Panc1 (cell line): ENCODE data around the gene GATC. TPM values are rescaled to one million over a fixed set of nuclear protein-coding genes. Genes with fewer than 3 reads are reported as not detected.

ENCODE experiments used
- ATAC-seq: fragments of 200-7000 bp; cut with Tn5 transposase; 2 replicates; pipeline ENCODE4 v1.9.1; 2020; ENCODE audit warnings: mild to moderate bottlenecking, moderate library complexity
- BruUV-seq: library from RNA; stranded (reverse); fragments of 400-500 nt; replicated peaks from 2 replicates; lab custom pipeline; 2021; lab: Mats Ljungman, UMichigan
- CTCF ChIA-PET: fragments of 300-600 bp; sonication (Branson Sonifier 250); formaldehyde crosslinking; loops from one replicate; lab custom pipeline; 2022; ENCODE audit warnings: antibody characterized with exemption; lab: Charles Lee
- POLR2A ChIA-PET: fragments of 300-600 bp; sonication (Branson Sonifier 250); formaldehyde crosslinking; loops from one replicate; lab custom pipeline; 2022; ENCODE audit warnings: antibody characterized with exemption; lab: Charles Lee
- DNase-seq: peaks from one replicate; pipeline ENCODE4 v3.0.0-alpha.2; 2010; ENCODE audit warnings: low read depth, low spot score
- H3K27ac ChIP-seq: 2 replicates; pipeline ENCODE4 v1.5.1; 2011; ENCODE audit warnings: mild to moderate bottlenecking, low read length, inconsistent platforms
- H3K27me3 ChIP-seq: fragments of 200-500 bp; sonication (Bioruptor generic); 2 replicates; pipeline ENCODE4 v1.6.0; 2014; ENCODE audit warnings: low read length, inconsistent platforms; ENCODE audit not compliant: control insufficient read depth, insufficient read depth
- H3K36me3 ChIP-seq: fragments of 200-500 bp; sonication (Bioruptor generic); 2 replicates; pipeline ENCODE4 v1.5.1; 2014; ENCODE audit warnings: inconsistent platforms, mild to moderate bottlenecking, low read length, moderate library complexity; ENCODE audit not compliant: control insufficient read depth, insufficient read depth
- H3K4me1 ChIP-seq: 2 replicates; pipeline ENCODE4 v1.5.1; 2011; ENCODE audit warnings: inconsistent platforms, mild to moderate bottlenecking, low read length, moderate library complexity; ENCODE audit not compliant: control insufficient read depth, insufficient read depth
- H3K4me3 ChIP-seq, 2 experiments: 2 replicates each; pipeline ENCODE4 v1.5.1; 2011 to 2012; ENCODE audit warnings: low read depth in 2 of 2, low read length in 2 of 2, mild to moderate bottlenecking in 2 of 2, inconsistent platforms in 1 of 2, moderate library complexity in 1 of 2
- H3K9me3 ChIP-seq: fragments of 200-500 bp; sonication (Bioruptor generic); 2 replicates; pipeline ENCODE4 v1.5.1; 2014; ENCODE audit warnings: low read depth, mild to moderate bottlenecking, inconsistent platforms, low read length, moderate library complexity; ENCODE audit not compliant: control insufficient read depth, insufficient read depth
- POLR2AphosphoS5 ChIP-seq: IDR thresholded peaks from 2 replicates; pipeline ENCODE4 v1.6.1; 2012; ENCODE audit warnings: mild to moderate bottlenecking, low read depth, low read length, moderate library complexity
- SIN3A ChIP-seq: IDR thresholded peaks from 2 replicates; pipeline ENCODE4 v1.6.1; 2012; ENCODE audit warnings: low read depth, mild to moderate bottlenecking, low read length, moderate library complexity, borderline replicate concordance; ENCODE audit not compliant: insufficient read depth
- TCF7L2 ChIP-seq: IDR thresholded peaks from 2 replicates; pipeline ENCODE4 v1.6.1; 2011; ENCODE audit warnings: mild to moderate bottlenecking, low read depth, low read length, inconsistent platforms
- in situ Hi-C: cut with HindIII; loops from 2 replicates; pipeline ENCODE4 v1.10.0; 2016; ENCODE audit warnings: low sequenced_read_pairs, low pct_unique_long_range_greater_than_20kb
- intact Hi-C: fragments of 100-400 bp; cut with micrococcal nuclease; formaldehyde crosslinking; loops from one replicate; pipeline ENCODE4 v1.10.0; 2022; ENCODE audit not compliant: unreplicated experiment
- total RNA-seq: library from RNA; stranded (reverse); gene quantifications from one replicate; pipeline ENCODE4 v1.2.1, GENCODE V29; 2021; ENCODE audit not compliant: unreplicated experiment
- TF ChIP-seq, protein P1 (sequence below): fragments of 450-650 bp; IDR thresholded peaks from 2 replicates; pipeline ENCODE4 v1.5.1; 2017; ENCODE audit warnings: mild to moderate bottlenecking
- TF ChIP-seq, protein P2 (sequence below), 2 experiments: IDR thresholded peaks; 2 replicates each; pipeline ENCODE4 v1.6.1; 2011 to 2012; ENCODE audit warnings: low read depth in 2 of 2, control low read depth in 1 of 2, low read length in 1 of 2, mild to moderate bottlenecking in 1 of 2, moderate library complexity in 1 of 2; ENCODE audit not compliant: insufficient read depth in 1 of 2

The GATC gene
- total RNA-seq, 1 experiment from 2014 or later = 34.7 TPM

DNA sequence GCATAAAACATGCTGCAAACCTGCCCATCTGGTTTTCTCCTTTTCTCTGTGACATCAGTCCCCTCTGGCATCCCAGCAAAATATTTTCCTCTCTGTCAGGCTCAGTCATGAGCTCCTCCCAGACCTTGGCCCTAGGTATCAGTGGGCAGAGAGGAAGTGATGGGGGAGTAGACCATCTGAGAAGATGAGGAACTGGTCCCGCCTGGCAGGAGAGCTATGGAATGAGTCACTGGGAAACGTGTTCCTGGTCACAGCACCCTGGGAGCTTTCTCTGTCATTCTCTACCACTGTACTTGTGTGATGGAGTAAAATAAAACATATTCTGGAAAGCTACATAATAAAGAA, 28.3 kb downstream of the GATC start:
- POLR2A ChIA-PET = interaction anchor here (0.7 to 1.0 kb wide), 3 partner anchors 9 to 99 kb away, joined by 3 read pairs; no protein-coding TSS in a partner anchor
- peaks cover 20% of the 10 kb centered on the region for H3K4me1 ChIP-seq
- TF ChIP-seq POLR2AphosphoS5 (no peak), SIN3A (no peak), TCF7L2 (no peak)
- TF ChIP-seq, protein P1, sequence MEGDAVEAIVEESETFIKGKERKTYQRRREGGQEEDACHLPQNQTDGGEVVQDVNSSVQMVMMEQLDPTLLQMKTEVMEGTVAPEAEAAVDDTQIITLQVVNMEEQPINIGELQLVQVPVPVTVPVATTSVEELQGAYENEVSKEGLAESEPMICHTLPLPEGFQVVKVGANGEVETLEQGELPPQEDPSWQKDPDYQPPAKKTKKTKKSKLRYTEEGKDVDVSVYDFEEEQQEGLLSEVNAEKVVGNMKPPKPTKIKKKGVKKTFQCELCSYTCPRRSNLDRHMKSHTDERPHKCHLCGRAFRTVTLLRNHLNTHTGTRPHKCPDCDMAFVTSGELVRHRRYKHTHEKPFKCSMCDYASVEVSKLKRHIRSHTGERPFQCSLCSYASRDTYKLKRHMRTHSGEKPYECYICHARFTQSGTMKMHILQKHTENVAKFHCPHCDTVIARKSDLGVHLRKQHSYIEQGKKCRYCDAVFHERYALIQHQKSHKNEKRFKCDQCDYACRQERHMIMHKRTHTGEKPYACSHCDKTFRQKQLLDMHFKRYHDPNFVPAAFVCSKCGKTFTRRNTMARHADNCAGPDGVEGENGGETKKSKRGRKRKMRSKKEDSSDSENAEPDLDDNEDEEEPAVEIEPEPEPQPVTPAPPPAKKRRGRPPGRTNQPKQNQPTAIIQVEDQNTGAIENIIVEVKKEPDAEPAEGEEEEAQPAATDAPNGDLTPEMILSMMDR = no peak
- TF ChIP-seq, protein P2, sequence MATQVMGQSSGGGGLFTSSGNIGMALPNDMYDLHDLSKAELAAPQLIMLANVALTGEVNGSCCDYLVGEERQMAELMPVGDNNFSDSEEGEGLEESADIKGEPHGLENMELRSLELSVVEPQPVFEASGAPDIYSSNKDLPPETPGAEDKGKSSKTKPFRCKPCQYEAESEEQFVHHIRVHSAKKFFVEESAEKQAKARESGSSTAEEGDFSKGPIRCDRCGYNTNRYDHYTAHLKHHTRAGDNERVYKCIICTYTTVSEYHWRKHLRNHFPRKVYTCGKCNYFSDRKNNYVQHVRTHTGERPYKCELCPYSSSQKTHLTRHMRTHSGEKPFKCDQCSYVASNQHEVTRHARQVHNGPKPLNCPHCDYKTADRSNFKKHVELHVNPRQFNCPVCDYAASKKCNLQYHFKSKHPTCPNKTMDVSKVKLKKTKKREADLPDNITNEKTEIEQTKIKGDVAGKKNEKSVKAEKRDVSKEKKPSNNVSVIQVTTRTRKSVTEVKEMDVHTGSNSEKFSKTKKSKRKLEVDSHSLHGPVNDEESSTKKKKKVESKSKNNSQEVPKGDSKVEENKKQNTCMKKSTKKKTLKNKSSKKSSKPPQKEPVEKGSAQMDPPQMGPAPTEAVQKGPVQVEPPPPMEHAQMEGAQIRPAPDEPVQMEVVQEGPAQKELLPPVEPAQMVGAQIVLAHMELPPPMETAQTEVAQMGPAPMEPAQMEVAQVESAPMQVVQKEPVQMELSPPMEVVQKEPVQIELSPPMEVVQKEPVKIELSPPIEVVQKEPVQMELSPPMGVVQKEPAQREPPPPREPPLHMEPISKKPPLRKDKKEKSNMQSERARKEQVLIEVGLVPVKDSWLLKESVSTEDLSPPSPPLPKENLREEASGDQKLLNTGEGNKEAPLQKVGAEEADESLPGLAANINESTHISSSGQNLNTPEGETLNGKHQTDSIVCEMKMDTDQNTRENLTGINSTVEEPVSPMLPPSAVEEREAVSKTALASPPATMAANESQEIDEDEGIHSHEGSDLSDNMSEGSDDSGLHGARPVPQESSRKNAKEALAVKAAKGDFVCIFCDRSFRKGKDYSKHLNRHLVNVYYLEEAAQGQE (IDR thresholded peaks at IDR 0.05; ENCODE audit: insufficient read depth in 1 of 2, low read depth in 2 of 2, low read length in 1 of 2) = no peak
- H3K27me3 ChIP-seq = no peaks in the 10 kb centered on the region
- CTCF ChIA-PET = interaction anchor here (0.6 kb wide), 1 partner anchor 26 kb away, joined by 5 read pairs; no protein-coding TSS in a partner anchor
- BruUV-seq = no TSS peak
- H3K36me3 ChIP-seq = no peaks in the 10 kb centered on the region
- ATAC-seq (0 out of 2 replicates have a peak, but pooled peaks have one; percentile 31), DNase-seq (no peak)
- intact Hi-C loops = no loop called here
- in situ Hi-C loops = no loop called here
- no peak overlapping the region for H3K4me3 ChIP-seq
- no peaks in the 10 kb centered on the region for H3K9me3 ChIP-seq
- no peak overlapping the region for H3K27ac ChIP-seq

DNA sequence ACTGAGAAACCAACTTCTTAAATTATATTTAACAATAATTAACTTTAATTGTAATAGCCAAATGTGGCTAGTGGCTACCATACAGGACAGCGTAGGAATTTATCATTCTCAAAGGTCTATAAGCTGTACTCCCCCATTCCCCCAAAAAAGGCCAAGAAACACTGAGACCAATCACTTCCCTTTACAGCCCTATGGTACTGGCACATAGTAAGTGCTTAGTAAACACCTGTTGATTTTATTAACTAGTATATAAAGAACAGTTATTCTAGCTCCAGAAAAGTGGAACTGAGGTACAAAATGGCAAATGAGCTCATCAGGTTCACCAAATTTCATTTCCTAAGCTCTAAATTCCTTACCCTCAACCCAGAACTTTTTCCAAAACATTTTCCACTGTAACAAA, 29.4 kb downstream of the GATC start:
- no peak for DNase-seq
- ChIA-PET POLR2A (no interaction called here), CTCF (no interaction called here)
- H3K27me3 ChIP-seq = no peaks in the 10 kb centered on the region
- in situ Hi-C loops = no loop called here
- intact Hi-C loops = no loop called here
- no TSS peak for BruUV-seq
- TF ChIP-seq POLR2AphosphoS5 (no peak), SIN3A (no peak), TCF7L2 (no peak)
- TF ChIP-seq, protein P1 = no peak
- TF ChIP-seq, protein P2 (IDR thresholded peaks at IDR 0.05; ENCODE audit: insufficient read depth in 1 of 2, low read depth in 2 of 2, low read length in 1 of 2) = no peak
- no peaks in the 10 kb centered on the region for H3K36me3 ChIP-seq
- no peak overlapping the region for H3K4me3 ChIP-seq
- ATAC-seq = no peak
- no peak overlapping the region for H3K27ac ChIP-seq
- H3K4me1 ChIP-seq = peaks cover 23% of the 10 kb centered on the region
- no peaks in the 10 kb centered on the region for H3K9me3 ChIP-seq
